VCaP (cell line): Measurements from ENCODE around the gene TRIM54.
"Not testable (repeated sequence)": the region's sequence is repeated elsewhere in the genome, so short reads cannot be mapped to it uniquely, and the experiment has no call there.

Source experiments
- H3K27ac ChIP-seq: fragments of 450-650 bp; 2 replicates; pipeline ENCODE4 v1.5.1; 2017
- TF ChIP-seq, protein P1 (sequence below): fragments of 450-650 bp; conservative IDR thresholded peaks from 2 replicates; pipeline ENCODE4 v1.5.1; 2017; ENCODE audit warnings: mild to moderate bottlenecking, moderate library complexity

Gene TRIM54

DNA sequence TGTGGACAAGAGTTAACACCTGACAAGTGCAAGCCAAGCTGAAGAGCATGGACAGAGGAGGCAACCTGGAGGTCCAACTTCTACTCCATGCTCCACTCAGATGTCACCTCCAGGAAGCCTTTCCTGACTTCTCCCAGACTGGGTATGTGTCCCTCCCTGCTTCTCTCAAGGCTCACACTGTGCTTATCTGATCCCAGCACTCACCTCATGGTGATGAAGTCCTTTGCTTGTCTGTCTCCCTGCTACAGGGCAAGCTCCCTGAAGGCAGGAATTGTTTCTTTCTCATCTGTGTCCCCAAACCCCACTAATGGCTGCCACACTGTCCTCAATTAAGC, 16.7 kb upstream of the TRIM54 start:
- TF ChIP-seq, protein P1, sequence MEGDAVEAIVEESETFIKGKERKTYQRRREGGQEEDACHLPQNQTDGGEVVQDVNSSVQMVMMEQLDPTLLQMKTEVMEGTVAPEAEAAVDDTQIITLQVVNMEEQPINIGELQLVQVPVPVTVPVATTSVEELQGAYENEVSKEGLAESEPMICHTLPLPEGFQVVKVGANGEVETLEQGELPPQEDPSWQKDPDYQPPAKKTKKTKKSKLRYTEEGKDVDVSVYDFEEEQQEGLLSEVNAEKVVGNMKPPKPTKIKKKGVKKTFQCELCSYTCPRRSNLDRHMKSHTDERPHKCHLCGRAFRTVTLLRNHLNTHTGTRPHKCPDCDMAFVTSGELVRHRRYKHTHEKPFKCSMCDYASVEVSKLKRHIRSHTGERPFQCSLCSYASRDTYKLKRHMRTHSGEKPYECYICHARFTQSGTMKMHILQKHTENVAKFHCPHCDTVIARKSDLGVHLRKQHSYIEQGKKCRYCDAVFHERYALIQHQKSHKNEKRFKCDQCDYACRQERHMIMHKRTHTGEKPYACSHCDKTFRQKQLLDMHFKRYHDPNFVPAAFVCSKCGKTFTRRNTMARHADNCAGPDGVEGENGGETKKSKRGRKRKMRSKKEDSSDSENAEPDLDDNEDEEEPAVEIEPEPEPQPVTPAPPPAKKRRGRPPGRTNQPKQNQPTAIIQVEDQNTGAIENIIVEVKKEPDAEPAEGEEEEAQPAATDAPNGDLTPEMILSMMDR = no peak
- no peak overlapping the region; the same call in 1 of the 2 replicates for H3K27ac ChIP-seq

DNA sequence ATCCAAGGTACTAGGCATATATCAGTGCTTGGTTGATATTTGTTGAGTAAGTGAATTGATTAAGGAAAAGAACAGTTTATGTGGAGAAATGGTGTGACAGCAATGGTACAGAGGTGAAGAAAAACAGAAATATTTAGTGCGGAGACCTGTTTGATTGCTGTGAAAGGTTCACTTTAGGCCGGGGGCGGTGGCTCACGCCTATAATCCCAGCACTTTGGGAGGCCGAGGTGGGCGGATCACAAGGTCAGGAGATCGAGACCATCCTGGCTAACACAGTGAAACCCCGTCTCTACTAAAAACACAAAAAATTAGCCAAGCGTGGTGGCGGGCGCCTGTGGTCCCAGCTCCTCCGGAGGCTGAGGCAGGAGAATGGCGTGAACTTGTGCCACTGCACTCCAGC, 13.9 kb upstream of the TRIM54 start:
- not testable (repeated sequence) for H3K27ac ChIP-seq

DNA sequence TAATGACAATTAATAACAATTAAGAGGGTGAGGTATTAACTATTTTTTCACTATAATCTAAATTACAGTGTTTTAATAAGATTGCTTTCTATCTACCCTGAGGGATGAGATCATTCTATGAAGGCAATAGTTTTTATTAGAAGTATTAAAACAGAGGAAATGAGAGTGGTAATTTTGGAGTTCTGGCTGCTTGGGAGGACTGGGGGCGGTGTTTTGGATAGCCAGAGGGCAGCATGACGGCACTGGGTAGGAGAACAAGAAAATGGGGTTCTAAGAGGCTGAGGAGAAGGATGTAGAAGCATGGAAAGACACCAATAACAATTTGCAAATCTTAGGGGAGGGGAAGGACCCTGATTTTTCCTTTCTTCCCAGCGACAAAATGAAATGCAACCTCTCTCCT, 12.1 kb upstream of the TRIM54 start:
- TF ChIP-seq, protein P1 = no peak
- H3K27ac ChIP-seq = no peak overlapping the region

DNA sequence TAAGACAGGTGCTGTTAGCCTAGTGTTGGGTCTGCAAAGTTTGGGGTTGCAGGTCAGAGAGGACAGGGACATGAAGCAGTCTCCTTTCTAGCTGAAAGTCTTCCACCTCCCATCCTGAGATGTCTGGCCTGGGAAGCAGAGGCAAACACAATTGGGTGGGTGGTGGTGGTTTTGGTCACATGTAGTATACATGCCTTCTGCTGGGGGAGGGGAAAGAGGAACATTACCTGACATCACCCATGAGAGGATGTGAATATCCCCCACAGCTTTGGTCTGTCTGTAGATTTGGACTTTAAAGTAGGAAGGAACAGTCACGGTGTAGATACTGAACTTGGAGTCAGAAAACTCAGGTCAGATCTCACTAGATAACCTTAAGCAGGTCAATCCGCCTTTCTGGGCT, 11.6 kb upstream of the TRIM54 start:
- H3K27ac ChIP-seq = no peak overlapping the region
- TF ChIP-seq, protein P1 = no peak

DNA sequence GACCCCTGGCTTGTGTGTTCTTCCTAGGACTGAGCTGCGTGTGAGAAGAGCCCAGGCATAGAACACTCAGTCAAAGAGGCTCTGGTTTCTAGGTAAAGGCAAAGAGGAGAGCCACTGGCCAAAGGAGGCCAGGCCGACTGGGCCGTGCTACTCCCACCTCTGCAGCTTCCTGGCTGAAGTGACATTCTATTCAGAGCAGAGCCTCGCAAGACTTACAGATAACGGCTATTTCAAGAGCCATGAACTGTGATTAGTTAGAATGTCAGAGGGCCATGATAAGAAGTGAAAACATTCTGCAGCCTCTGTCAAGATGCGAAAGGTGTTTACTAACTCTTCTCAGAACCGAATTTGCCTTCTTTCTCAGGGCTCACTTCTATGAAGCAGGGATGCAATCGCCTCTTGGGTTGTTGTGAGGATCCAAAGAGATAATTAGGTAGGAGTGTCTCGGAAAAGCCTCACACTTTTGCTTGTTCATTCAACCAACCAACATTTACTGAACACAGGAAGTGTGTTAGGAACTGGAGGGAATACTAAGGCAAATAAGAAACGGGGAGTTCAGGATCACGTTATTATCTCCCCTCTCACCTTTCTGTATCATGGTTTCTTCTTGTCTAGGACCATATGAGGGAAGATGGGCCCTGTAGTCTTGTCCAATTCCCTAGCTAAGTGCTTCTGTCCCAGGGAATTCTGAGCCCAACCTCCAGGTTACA, 10.4 kb upstream of the TRIM54 start:
- no peak overlapping the region for H3K27ac ChIP-seq
- TF ChIP-seq, protein P1 = no peak

DNA sequence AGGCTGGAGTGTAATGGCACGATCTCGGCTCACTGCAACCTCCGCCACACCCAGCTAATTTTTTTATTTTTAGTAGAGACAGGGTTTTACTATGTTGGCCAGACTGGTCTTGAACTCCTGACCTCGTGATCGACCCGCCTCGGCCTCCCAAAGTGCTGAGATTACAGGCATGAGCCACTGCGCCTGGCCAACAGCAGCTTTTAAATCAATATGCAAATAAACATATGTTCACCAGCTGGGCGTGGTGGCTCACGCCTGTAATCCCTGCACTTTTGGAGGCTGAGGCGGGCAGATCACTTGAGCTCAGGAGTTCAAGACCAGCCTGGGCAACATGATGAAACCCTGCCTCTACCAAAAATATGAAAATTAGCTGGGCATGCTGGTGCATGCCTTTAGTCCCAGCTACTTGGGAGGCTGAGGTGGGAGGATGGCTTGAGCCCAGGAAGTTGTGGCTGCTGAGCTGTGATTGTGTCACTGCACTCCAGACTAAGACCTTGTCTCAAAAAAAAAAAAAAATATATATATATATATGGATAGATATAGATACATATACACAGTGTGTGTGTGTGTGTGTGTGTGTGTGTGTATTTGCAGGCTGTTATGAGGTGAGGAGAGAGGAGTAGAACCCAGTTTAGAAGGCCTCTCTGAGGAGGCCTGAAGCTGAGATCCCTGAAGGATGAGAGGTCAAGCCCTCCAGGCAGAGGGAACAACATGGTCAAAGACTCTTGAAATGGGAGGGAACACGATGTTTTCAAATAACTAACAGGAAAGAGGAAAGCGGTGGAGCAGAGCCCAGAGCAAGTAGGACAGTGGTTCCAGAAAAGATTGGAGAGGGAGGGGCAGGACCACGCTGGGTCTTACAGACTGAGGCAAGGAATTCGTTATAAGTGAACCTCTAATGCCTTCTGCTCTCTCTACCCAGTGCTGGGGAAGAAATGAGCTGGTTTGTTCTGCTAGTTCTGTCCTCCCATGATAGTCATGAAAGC, 9.4 kb upstream of the TRIM54 start:
- H3K27ac ChIP-seq = not testable (repeated sequence)

DNA sequence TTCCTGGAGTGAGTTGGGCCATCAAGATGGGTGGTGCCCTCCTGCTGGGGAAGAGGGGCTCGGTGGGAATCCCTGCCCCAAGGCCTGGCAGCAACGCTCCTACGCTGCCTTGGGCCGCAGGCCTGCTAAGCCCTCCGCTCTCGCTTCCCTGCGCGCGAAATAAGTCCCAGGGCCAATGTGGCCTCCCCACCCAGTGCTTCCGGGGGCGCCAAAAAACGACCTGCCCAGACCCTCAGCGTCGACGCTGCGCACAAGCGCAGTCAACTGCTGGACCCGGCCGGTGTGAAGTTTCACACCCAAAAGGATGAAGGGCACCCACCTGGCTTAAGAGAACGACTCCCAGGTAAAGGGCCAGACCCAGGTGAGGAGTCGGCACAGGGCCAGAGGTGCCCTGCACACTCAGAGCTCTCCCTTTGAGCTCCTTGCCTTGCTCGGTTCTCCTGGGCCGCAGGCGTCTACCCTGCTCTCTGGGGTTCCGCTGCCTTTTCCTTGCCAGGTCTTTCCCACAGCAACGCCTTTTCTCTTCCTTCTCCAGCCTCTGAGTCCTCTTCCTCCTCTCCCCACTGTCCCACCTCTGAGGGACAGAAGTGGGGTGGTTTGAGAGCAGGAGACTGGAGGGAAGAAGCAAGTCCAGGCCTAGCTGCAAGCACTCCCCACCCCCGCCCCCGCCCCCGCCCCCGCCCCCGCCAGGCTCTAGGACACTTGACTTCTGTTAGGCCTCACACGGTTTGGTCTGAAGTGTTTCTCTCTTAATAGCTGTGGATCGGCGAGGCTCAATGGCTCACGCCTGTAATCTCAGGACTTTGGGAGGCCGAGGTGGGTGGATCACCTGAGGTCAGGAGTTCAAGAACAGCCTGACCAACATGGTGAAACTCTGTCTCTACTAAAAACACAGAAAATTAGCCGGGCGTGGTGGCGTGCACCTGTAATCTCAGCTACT, 6.7 kb upstream of the TRIM54 start, which contains the start of gene DNAJC5G:
DNAJC5G (plus strand) TSS at position 223 of the 940 bp plus-strand sequence. CDS start 1,296 bp downstream, outside the sequence.
- no peak within 1 kb of the TSS for H3K27ac ChIP-seq
- TF ChIP-seq, protein P1 = no peak

DNA sequence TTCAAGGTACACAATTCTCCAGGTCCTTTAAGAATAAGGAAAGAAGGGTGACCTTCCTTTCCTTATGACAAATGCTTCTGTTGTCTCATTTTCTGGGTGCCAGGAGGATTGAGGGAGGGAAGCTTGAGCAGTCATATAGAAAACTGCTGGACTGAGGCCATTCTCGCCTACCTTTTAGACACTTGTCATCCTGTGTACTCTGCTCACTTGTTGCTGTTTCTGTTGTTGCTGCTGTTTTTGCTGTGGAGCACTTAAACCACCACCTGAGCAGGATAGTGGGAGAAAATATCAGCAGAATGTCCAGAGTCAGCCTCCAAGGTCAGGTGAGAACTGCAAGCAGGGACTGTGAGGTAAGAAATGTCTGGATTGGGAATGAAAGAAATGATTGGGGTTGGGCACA, 4.2 kb upstream of the TRIM54 start:
- TF ChIP-seq, protein P1 = no peak
- no peak overlapping the region for H3K27ac ChIP-seq
